Skeletal muscle satellite cell (primary cell): ENCODE measurements around the gene CCR5.
"Not testable (repeated sequence)": the region's sequence is repeated elsewhere in the genome, so short reads cannot be mapped to it uniquely, and the experiment has no call there.

Experiments used
- H3K27me3 ChIP-seq: 2 replicates; pipeline ENCODE4 v1.7.0; 2013; ENCODE audit warnings: low read length; ENCODE audit not compliant: control insufficient read depth, insufficient read depth
- H3K36me3 ChIP-seq: 2 replicates; pipeline ENCODE4 v1.7.0; 2013; ENCODE audit warnings: mild to moderate bottlenecking, control low read depth, low read length; ENCODE audit not compliant: insufficient read depth
- H3K4me1 ChIP-seq: 2 replicates; pipeline ENCODE4 v1.7.0; 2013; ENCODE audit warnings: low read length; ENCODE audit not compliant: control insufficient read depth, insufficient read depth
- H3K4me2 ChIP-seq: 2 replicates; pipeline ENCODE4 v1.7.0; 2013; ENCODE audit warnings: mild to moderate bottlenecking, low read length
- H3K4me3 ChIP-seq: 2 replicates; pipeline ENCODE4 v1.7.0; 2013; ENCODE audit warnings: low read length
- H3K9ac ChIP-seq: 2 replicates; pipeline ENCODE4 v1.7.0; 2013; ENCODE audit warnings: mild to moderate bottlenecking, low read depth, low read length, moderate library complexity
- H3K9me3 ChIP-seq: replicated peaks from 2 replicates; pipeline ENCODE4 v1.7.0; 2013; ENCODE audit warnings: mild to moderate bottlenecking, control low read depth, low read length

Gene CCR5

DNA sequence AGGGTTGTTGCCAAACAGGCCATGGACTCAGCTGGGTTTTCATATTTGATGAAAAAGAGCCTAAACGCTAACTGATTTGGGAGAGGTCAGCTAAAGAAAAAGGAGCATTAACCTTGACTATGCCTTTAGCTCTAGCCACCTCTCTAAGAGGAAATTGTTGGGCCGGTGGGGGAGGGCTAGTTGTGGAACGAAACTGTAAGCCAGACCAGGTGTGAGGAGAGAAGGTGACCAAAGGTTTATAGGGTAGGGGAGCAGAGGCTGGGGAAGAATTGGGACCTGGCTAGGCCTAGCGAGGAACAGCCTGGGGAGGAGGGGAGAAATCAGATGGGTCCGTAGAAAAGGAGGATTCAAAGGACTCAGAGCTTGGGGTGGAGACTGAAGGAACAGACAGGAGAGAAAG, 20.8 kb downstream of the CCR5 start:
- peaks cover 17% of the 10 kb centered on the region for H3K27me3 ChIP-seq
- not testable (repeated sequence) for H3K4me1 ChIP-seq, H3K4me2 ChIP-seq, H3K36me3 ChIP-seq, H3K9ac ChIP-seq, H3K9me3 ChIP-seq, H3K4me3 ChIP-seq

DNA sequence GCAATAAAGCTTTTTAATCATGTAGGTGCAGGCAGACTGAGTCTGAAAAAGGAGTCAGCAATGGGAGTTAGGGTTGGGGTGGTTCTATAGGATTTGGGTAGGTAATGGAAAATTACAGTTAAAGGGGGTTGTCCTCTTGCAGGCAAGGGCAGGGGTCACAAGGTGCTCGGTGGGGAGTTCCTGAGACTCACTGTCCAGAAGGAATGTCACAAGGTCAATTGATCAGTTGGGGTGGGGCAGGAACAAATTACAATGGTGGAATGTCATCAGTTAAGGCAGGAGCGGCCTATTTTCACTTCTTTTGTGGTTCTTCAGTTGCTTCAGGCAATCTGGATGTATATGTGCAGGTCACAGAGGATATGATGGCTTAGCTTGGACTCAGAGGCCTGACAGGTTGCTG, 22.3 kb downstream of the CCR5 start:
- Histone ChIP-seq H3K36me3 (no peaks in the 10 kb centered on the region), H3K4me1 (no peaks in the 10 kb centered on the region), H3K9me3 (no peaks in the 10 kb centered on the region), H3K4me3 (no peak overlapping the region), H3K27me3 (peaks cover 17% of the 10 kb centered on the region), H3K9ac (no peak overlapping the region), H3K4me2 (no peak overlapping the region)

DNA sequence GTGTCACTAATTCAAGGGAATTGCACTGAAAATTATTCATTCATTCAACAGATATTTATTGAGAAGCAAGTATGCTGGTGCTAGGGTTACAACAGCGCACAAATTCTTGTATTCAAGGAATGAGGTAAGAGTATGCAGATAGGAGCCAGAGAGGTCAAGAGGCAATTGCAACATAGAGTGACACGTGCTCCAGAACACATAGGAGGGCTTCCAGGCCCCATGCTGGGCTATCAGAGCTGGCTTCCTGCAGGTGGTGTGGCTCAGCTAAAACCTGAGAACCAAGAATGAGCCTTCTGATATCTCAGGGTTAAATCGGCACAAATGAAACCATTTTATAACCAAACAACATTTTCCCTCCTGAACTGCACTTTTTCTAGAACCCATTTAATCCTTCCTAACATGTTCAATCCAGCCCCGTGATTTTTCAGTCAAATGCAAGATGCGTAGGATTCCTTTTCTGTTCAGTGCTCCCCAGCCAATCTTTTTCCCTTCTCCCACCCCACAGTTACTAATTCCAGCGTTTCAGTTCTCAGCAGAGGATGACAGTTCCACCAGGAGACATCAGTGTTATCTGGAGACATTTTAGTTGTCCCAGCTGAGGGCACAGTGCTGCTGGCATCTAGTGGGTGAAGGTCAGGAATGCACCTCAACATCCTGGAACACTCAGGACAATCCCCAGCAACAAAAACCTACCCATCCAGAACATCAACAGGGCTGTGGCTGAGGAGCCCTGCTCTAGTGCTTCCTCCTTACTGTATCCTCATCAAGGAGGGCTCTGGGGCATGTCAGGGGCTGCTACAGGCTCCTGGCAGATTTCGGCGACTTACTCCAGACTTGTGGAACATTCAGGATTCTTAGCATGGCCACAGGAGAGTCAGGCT, 23.0 kb downstream of the CCR5 start:
- H3K4me3 ChIP-seq = no peak overlapping the region
- no peaks in the 10 kb centered on the region for H3K9me3 ChIP-seq
- H3K36me3 ChIP-seq = no peaks in the 10 kb centered on the region
- H3K9ac ChIP-seq = no peak overlapping the region
- H3K4me1 ChIP-seq = no peaks in the 10 kb centered on the region
- H3K27me3 ChIP-seq = peaks cover 17% of the 10 kb centered on the region
- no peak overlapping the region for H3K4me2 ChIP-seq

DNA sequence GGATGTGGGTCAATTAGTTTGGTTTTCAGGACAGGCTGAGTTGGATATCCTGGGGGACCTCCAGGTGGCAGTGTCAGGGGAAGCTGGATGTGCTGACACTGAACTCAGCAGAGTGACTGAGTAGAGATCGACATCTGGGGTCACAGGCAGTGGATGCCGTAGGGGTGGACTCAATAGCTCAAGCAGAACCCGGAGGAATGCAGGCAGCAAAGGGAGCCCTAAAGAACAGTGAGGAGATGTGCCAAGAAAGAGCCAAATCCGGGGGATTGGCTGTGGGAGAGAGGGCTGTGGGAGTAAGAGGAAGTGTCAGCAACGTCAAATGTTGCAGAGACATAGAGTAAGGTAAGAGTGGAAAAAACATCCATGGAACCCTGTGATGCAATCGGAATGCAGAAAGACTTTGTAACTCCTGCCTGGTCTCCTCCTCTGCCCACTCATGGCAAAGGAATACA, 24.5 kb downstream of the CCR5 start:
- peaks cover 5% of the 10 kb centered on the region for H3K4me1 ChIP-seq
- H3K36me3 ChIP-seq = no peaks in the 10 kb centered on the region
- H3K9me3 ChIP-seq = no peaks in the 10 kb centered on the region
- H3K4me2 ChIP-seq = no peak overlapping the region
- peaks cover 17% of the 10 kb centered on the region for H3K27me3 ChIP-seq
- H3K9ac ChIP-seq = no peak overlapping the region
- H3K4me3 ChIP-seq = no peak overlapping the region

DNA sequence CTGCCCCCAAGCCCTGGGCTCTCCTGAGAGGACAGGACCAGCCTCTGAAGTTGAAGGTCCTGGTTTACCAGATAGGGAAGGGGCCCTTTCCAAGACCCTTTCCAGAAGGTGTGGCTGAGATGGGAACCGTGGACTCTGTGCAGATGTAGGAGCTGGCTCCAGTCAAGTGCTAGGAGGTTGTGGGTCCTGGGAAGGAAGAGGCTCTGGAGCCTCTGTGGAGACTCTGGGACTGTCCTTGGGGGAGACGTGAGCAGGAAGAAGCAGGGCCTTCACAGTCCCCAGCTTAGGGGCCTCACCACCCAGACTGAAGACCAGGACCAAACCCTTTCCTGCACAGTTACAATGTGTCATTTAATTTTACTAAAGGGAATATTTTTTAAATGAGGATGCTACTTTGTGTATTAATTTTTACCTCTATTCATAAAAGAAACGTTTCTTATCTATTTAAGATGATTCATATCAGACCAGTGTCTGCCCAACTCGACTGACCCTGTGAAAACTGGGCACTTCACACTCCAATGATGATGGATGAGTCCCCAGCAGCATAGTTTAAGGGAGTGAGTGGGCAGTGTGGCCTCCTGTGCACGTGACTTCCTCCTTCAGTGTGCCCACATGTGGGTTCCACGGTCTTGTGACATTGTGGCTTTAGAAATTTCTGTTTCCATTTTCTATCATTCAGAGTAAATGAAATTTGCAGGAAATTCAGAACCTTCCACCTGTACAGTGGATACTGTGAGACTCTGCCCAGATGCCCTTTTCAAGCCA, 25.2 kb downstream of the CCR5 start:
- H3K9me3 ChIP-seq = no peaks in the 10 kb centered on the region
- peaks cover 17% of the 10 kb centered on the region for H3K27me3 ChIP-seq
- H3K9ac ChIP-seq = no peak overlapping the region
- H3K4me1 ChIP-seq = peaks cover 8% of the 10 kb centered on the region
- H3K4me2 ChIP-seq = no peak overlapping the region
- H3K36me3 ChIP-seq = no peaks in the 10 kb centered on the region
- no peak overlapping the region for H3K4me3 ChIP-seq

DNA sequence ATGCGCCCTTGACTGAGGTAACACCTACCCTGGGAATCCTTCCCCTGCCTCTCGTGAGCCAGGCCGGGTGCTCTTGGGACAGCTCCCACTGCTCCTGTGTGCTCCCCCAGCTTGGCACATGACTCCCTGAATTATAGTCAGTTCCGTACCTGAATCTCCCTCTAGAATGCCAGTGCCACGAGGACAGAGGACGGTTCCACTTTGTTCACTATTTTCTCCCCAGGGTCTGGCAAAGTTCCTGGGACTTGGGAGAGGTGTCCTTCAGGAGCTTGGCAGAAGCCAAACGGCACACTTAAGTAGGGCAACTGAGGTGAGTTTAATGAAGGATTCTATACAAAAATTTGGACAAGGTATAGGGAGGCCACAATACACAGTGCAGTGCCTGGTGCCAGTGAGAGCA, 26.4 kb downstream of the CCR5 start:
- no peaks in the 10 kb centered on the region for H3K9me3 ChIP-seq
- peaks cover 13% of the 10 kb centered on the region for H3K27me3 ChIP-seq
- H3K4me1 ChIP-seq = peaks cover 8% of the 10 kb centered on the region
- no peak overlapping the region for H3K4me2 ChIP-seq
- no peak overlapping the region for H3K4me3 ChIP-seq
- H3K36me3 ChIP-seq = no peaks in the 10 kb centered on the region
- no peak overlapping the region for H3K9ac ChIP-seq

DNA sequence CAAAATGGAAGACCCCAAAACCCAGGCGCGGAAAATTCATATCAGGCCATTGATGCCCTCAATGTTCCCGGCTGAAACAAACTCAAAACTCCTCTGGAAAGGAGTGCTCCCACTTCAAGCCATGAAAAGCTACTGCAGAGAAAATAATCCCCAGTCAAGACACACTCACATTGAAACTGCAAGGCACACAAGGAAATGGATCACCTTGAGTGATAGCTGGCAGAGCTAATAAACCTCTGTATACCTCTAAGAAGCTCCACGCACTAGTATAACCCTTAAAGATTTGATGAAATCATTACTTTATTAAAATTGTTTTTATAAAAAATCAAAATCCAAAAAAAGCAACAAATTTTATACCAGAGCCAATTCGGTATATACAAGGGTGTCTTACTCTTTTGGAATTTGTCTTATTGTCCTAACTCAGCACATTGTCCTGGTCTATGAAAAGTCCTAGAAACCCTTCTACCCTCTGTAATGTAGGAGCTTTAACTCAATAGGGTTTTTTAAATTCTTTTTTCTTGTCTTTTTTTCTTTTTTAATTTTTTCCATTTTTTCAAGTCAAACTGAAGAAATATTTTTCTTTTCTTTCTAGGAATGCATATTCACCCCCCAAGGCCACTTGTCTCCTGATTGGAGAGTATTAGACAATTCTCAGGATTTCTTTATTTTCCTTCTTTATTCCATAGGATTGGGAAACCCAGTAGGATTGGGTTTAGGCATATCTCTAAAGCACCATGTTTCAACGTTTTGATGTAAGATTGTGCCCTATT, 27.6 kb downstream of the CCR5 start:
- Histone ChIP-seq H3K9ac (no peak overlapping the region), H3K9me3 (no peaks in the 10 kb centered on the region), H3K36me3 (no peaks in the 10 kb centered on the region), H3K4me1 (peaks cover 8% of the 10 kb centered on the region), H3K4me2 (no peak overlapping the region), H3K4me3 (no peak overlapping the region), H3K27me3 (peaks cover 13% of the 10 kb centered on the region)

DNA sequence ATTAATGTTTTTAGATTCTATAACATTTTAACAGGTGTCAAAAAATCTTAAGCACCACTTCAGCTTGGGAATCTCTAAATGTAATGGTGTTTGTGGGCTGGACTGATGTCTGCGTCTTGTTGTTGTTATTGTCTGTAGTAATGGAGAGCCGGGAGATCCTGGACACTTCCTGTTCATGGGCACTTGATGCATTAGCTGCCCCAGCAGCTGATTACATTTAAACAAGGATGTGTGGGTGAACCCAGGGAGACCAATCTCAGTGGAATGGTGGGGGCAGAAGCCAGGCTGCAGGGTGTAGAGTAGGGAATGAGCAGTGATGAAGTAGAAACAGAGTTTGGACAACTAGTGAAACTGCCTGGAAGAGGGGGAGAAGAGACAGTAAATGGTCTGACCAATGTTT, 28.4 kb downstream of the CCR5 start:
- Histone ChIP-seq H3K4me3 (no peak overlapping the region), H3K36me3 (no peaks in the 10 kb centered on the region), H3K4me1 (peaks cover 8% of the 10 kb centered on the region), H3K4me2 (no peak overlapping the region), H3K9ac (no peak overlapping the region), H3K9me3 (no peaks in the 10 kb centered on the region), H3K27me3 (peaks cover 7% of the 10 kb centered on the region)

DNA sequence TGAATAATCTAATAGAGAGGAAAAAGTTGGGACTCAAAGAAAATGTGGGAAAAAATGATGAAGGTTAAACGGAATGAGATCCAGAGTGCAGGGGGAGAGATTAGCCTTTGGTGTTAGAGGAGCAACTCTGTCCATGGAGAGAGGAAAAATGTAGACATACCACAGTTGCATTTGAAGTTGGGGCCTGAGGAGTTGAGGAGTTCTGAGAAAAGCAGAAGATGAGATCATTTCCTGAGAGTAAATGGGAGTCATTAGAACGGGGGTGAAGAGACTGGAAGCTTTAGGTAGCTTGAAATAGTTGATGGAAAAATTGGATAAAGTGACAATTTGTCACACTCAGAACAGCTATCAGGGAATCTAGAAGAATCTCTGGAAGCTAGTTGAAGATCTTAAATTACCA, 28.8 kb downstream of the CCR5 start:
- Histone ChIP-seq H3K4me3 (no peak overlapping the region), H3K27me3 (peaks cover 2% of the 10 kb centered on the region), H3K4me2 (no peak overlapping the region), H3K9me3 (no peaks in the 10 kb centered on the region), H3K36me3 (no peaks in the 10 kb centered on the region), H3K4me1 (peaks cover 8% of the 10 kb centered on the region), H3K9ac (no peak overlapping the region)

DNA sequence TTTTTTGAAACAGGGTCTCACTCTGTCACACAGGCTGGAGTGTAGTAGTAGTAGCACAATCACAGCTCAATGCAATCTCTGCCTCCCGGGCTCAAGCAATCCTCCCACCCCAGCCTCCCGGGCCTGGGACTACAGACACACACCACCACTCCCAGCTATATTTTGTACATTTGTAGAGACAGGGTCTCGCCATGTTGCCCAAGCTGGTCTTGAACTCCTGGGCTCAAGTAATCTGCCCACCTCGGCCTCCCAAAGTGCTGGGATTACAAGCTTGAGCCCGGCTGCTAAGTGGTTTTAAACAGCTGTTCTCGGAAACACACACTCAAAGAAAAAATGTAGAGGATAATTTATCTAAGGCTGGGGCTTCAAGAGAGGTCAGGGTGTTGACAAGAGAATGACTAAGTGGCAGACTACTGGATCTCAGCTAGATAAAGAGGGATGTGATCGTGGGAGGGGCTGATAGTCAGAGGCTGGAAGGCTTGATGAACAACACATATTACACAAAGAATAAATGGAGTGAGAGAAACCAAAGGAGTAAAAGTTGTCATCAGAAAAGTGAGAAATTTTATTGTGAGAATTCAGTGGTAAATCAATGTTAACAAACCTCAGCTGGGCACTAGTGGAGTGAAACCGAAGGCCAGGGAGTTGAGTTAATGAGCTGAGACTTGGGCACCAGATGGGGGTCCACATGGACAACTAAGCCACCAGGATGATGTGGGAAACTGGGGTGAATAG, 29.4 kb downstream of the CCR5 start:
- Histone ChIP-seq H3K4me1 (peaks cover 8% of the 10 kb centered on the region), H3K36me3 (no peaks in the 10 kb centered on the region), H3K27me3 (no peaks in the 10 kb centered on the region), H3K4me3 (no peak overlapping the region), H3K9ac (no peak overlapping the region), H3K4me2 (no peak overlapping the region), H3K9me3 (no peaks in the 10 kb centered on the region)

DNA sequence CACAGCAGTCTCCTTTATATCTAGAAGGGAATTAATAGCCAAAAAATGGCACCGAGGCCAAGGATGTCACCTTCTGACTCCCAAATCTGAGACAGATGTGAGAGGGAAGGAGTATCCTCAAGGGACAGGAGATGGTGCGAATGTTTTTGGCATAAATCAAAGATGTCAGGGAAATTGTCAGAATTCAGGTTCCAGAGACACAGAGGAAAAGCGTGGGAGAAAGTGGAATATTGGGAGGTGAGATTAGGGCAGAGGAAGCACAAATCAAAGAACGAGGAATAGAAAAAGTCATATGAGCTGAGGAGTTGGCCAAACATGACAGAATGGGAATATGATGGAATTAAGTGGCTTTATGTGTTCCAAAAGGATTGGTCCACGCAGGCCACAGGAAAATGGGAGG, 30.1 kb downstream of the CCR5 start:
- Histone ChIP-seq H3K9me3 (no peaks in the 10 kb centered on the region), H3K4me3 (no peak overlapping the region), H3K9ac (no peak overlapping the region), H3K27me3 (no peaks in the 10 kb centered on the region), H3K4me1 (peaks cover 14% of the 10 kb centered on the region), H3K36me3 (no peaks in the 10 kb centered on the region), H3K4me2 (no peak overlapping the region)
